K562 (cell line): ENCODE results near the gene MMP28. TPM values are rescaled to one million over a fixed set of nuclear protein-coding genes. Genes with fewer than 3 reads are reported as not detected.
A peak's percentile ranks its signal among the peaks of the same experiment; 100 is the strongest.

ENCODE experiments used
- CEBPB ChIP-seq: fragments of 450-650 bp; IDR thresholded peaks from 2 replicates; pipeline ENCODE4 v1.6.1; 2016; ENCODE audit warnings: missing genetic modification characterization, missing compliant biosample characterization
- EGR1 ChIP-seq: fragments of 450-650 bp; conservative IDR thresholded peaks from 2 replicates; pipeline ENCODE4 v1.6.1; 2017; ENCODE audit warnings: mild to moderate bottlenecking
- EP300 ChIP-seq: IDR thresholded peaks from 2 replicates; pipeline ENCODE4 v1.6.1; 2012; ENCODE audit warnings: low read length, improper control_type of control experiment
- EWSR1 ChIP-seq: fragments of 450-650 bp; IDR thresholded peaks from 2 replicates; pipeline ENCODE4 v1.6.1; 2018; ENCODE audit warnings: borderline replicate concordance, mild to moderate bottlenecking, low read depth, moderate library complexity; ENCODE audit not compliant: partially characterized antibody
- HDAC2 ChIP-seq: fragments of 450-650 bp; IDR thresholded peaks from 2 replicates; pipeline ENCODE4 v1.6.1; 2016; ENCODE audit warnings: mild to moderate bottlenecking
- HNRNPH1 ChIP-seq: fragments of 200-400 bp; formaldehyde crosslinking; optimal IDR thresholded peaks from 2 replicates; pipeline ENCODE3; 2017; ENCODE audit warnings: low read depth, mild to moderate bottlenecking, low read length, moderate library complexity
- KLF10 ChIP-seq: fragments of 250-450 bp; sonication (Bioruptor Pico); IDR thresholded peaks from 2 replicates; pipeline ENCODE4 v1.6.1; 2021; ENCODE audit warnings: matching md5 sums
- LCOR ChIP-seq: sonication (generic); formaldehyde crosslinking; IDR thresholded peaks from 2 replicates; pipeline ENCODE4 v1.8.0; 2022; ENCODE audit warnings: mild to moderate bottlenecking, missing genetic modification reagents
- NR3C1 ChIP-seq: sonication (generic); formaldehyde crosslinking; IDR thresholded peaks from 2 replicates; pipeline ENCODE4 v1.8.1; 2022; ENCODE audit warnings: missing genetic modification reagents
- SETDB1 ChIP-seq: IDR thresholded peaks from one replicate; pipeline ENCODE4 v1.6.1; 2012; ENCODE audit warnings: low read length, control low read depth, inconsistent platforms
- SIX5 ChIP-seq, 2 experiments: IDR thresholded peaks; 2 replicates each; pipeline ENCODE4 v1.6.1; 2011; ENCODE audit warnings: low read length in 2 of 2, borderline replicate concordance in 1 of 2, low read depth in 1 of 2, mild to moderate bottlenecking in 1 of 2, moderate library complexity in 1 of 2; ENCODE audit not compliant: insufficient read depth in 1 of 2
- SMAD4 ChIP-seq: fragments of 250-450 bp; sonication (Bioruptor Pico); conservative IDR thresholded peaks from 2 replicates; pipeline ENCODE4 v1.8.0; 2021; ENCODE audit warnings: inconsistent platforms, mild to moderate bottlenecking, moderate library complexity
- ZBTB1 ChIP-seq: sonication (generic); formaldehyde crosslinking; IDR thresholded peaks from 2 replicates; pipeline ENCODE4 v1.8.1; 2023; ENCODE audit warnings: missing genetic modification reagents, low read depth, mild to moderate bottlenecking, borderline replicate concordance
- ZNF23 ChIP-seq: fragments of 250-450 bp; sonication (Bioruptor Pico); IDR thresholded peaks from 2 replicates; pipeline ENCODE4 v1.4.0; 2020; ENCODE audit warnings: mild to moderate bottlenecking
- ZNF232 ChIP-seq: sonication (generic); formaldehyde crosslinking; IDR thresholded peaks from 2 replicates; pipeline ENCODE4 v1.8.0; 2022; ENCODE audit warnings: mild to moderate bottlenecking, missing genetic modification reagents
- ZNF408 ChIP-seq: fragments of 250-450 bp; sonication (Bioruptor Pico); IDR thresholded peaks from 2 replicates; pipeline ENCODE4 v1.4.0; 2020; ENCODE audit warnings: low read depth, mild to moderate bottlenecking, moderate library complexity
- ZNF584 ChIP-seq: fragments of 200-800 bp; sonication (Bioruptor generic); IDR thresholded peaks from 2 replicates; pipeline ENCODE4 v1.6.1; 2016; ENCODE audit warnings: low read depth, mild to moderate bottlenecking, missing genetic modification characterization, missing compliant biosample characterization
- ZNF668 ChIP-seq: fragments of 250-450 bp; sonication (Bioruptor Pico); IDR thresholded peaks from 2 replicates; pipeline ENCODE4 v1.8.0; 2022; ENCODE audit warnings: mild to moderate bottlenecking, inconsistent platforms
- ZNF740 ChIP-seq, 3 experiments: fragments of 200-800 bp in 1 of 3; sonication (Bioruptor generic) in 1 of 3; sonication (generic) in 1 of 3; formaldehyde crosslinking in 1 of 3; IDR thresholded peaks; 2 replicates each; pipeline versions ENCODE4 v1.6.1 to v1.8.0; 2016 to 2022; ENCODE audit warnings: mild to moderate bottlenecking in 2 of 3, missing compliant biosample characterization in 2 of 3, missing genetic modification characterization in 2 of 3, missing genetic modification reagents in 1 of 3
- ZSCAN32 ChIP-seq: fragments of 450-650 bp; formaldehyde crosslinking; IDR thresholded peaks from 2 replicates; pipeline ENCODE4 v1.4.0; 2020; ENCODE audit warnings: mild to moderate bottlenecking, moderate library complexity
- polyA plus RNA-seq, 8 experiments: library from polyadenylated mRNA; depleted of rRNA in 4 of 8; stranded (reverse) in 5 of 8; unstranded in 3 of 8; fragments of >200 nt; fragmentation: Nextera tagmentation in 2 of 8; fragmentation: Illumina TruSeq in 1 of 8; extraction: Ambion mirVana in 2 of 8; extraction: Trizol in 1 of 8; gene quantifications; 2 replicates each; pipeline versions ENCODE4 v1.2.1 to v1.2.3, GENCODE V29; 2011 to 2014; ENCODE audit warnings: inconsistent platforms in 1 of 8, missing spikeins in 1 of 8
- total RNA-seq, 7 experiments: library from RNA; depleted of rRNA in 6 of 7; stranded (reverse); fragments of >200 nt in 6 of 7; fragmentation: Illumina TruSeq in 2 of 7; extraction: Trizol in 2 of 7; gene quantifications; 2 replicates each; pipeline versions ENCODE4 v1.2.1 to v1.2.3, GENCODE V29; 2011 to 2021; ENCODE audit warnings: low replicate concordance in 1 of 7
- TF ChIP-seq, protein P1 (sequence below): fragments of 250-450 bp; sonication (Bioruptor Pico); IDR thresholded peaks from 2 replicates; pipeline ENCODE4 v1.5.0; 2022; ENCODE audit warnings: mild to moderate bottlenecking

The MMP28 gene
- total and polyA plus RNA-seq, 9 of the 15 experiments (the other 6 are each of a cell fraction or from before 2014, with no cell fraction given) = not detected

GRCh38 chr17:35808240-35808961, 13.0 kb upstream of the MMP28 start (continued):
- no peak for TF ChIP-seq EGR1
- no peak for TF ChIP-seq ZNF740 (CRISPR knock-in tag; IDR thresholded peaks at IDR 0.05)
- no peak for TF ChIP-seq ZNF740 (tag; IDR thresholded peaks at IDR 0.05)
- no peak for TF ChIP-seq EWSR1
- no peak for TF ChIP-seq ZBTB1
- TF ChIP-seq ZNF584 (CRISPR knock-in tag) = no peak
- no peak for TF ChIP-seq NR3C1 (CRISPR knock-in tag)
- TF ChIP-seq LCOR (CRISPR knock-in tag) = no peak
- TF ChIP-seq KLF10 = no peak
- no peak for TF ChIP-seq HNRNPH1
- TF ChIP-seq CEBPB (tag) = peak; percentile 75
- TF ChIP-seq SETDB1 = no peak
- TF ChIP-seq SIX5 (IDR thresholded peaks at IDR 0.05; ENCODE audit: borderline replicate concordance in 1 of 2, insufficient read depth in 1 of 2, low read depth in 1 of 2, low read length in 2 of 2) = no peak
- no peak for TF ChIP-seq ZNF408 (CRISPR knock-in tag)
- TF ChIP-seq, protein P1, sequence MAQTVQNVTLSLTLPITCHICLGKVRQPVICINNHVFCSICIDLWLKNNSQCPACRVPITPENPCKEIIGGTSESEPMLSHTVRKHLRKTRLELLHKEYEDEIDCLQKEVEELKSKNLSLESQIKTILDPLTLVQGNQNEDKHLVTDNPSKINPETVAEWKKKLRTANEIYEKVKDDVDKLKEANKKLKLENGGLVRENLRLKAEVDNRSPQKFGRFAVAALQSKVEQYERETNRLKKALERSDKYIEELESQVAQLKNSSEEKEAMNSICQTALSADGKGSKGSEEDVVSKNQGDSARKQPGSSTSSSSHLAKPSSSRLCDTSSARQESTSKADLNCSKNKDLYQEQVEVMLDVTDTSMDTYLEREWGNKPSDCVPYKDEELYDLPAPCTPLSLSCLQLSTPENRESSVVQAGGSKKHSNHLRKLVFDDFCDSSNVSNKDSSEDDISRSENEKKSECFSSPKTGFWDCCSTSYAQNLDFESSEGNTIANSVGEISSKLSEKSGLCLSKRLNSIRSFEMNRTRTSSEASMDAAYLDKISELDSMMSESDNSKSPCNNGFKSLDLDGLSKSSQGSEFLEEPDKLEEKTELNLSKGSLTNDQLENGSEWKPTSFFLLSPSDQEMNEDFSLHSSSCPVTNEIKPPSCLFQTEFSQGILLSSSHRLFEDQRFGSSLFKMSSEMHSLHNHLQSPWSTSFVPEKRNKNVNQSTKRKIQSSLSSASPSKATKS (CRISPR knock-in tag) = no peak
- TF ChIP-seq EP300 = 0 out of 2 replicates have a peak, but pooled peaks have one; percentile 24
- no peak for TF ChIP-seq ZNF23
- no peak for TF ChIP-seq ZNF232
- TF ChIP-seq ZNF668 = no peak
- 0 out of 2 replicates have a peak, but pooled peaks have one; percentile 48 for TF ChIP-seq SMAD4 (CRISPR knock-in tag)
- 0 out of 2 replicates have a peak, but pooled peaks have one; percentile 48 for TF ChIP-seq HDAC2
- TF ChIP-seq ZSCAN32 (CRISPR knock-in tag) = no peak
